ENCODE data around the gene RABGGTA.

Gene RABGGTA

DNA sequence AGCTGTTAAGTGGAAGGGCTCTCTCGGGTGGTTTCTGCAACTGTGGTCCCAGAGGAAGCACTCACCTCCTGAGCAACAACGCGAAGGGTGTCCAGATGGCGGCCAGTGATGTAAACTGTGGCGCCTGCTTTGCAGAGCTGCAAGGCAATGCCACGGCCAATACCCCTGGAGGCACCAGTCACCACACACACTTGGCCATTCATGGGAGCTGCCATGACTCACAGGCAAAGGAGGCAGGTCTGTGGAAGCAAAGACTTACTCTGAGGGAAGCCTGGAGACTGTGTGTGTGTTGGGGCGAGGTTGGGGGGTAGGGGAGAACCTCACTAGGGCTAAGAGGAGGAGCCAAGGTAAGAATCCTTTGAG lies 27.5 kb upstream of the RABGGTA start:
- Histone ChIP-seq H3K4me2 (ENCODE audit: low read depth, low read length) (peak overlapping the region; percentile 70), H3K9me3 (replicated peaks; ENCODE audit: insufficient read depth, low read length) (no peaks in the 10 kb centered on the region), H3K9me2 (replicated peaks; ENCODE audit: insufficient read depth, low read length) (no peaks in the 10 kb centered on the region), H3K36me3 (replicated peaks; ENCODE audit: insufficient read depth, low read length) (no peaks in the 10 kb centered on the region), H3K9ac (ENCODE audit: low read length) (peak overlapping the region; percentile 75), H3K27ac (ENCODE audit: low read length) (peak overlapping the region; percentile 60; the same call in 1 of the 2 replicates), H3K4me1 (ENCODE audit: low read length) (0 out of 2 replicates have a peak, but pooled peaks cover 5% of the 10 kb centered on the region), H3K4me3 (ENCODE audit: low read length) (peak overlapping the region; percentile 82), H3F3A (ENCODE audit: insufficient read depth, low read length) (no peaks in the 10 kb centered on the region), H3K79me2 (ENCODE audit: low read length) (peaks cover 22% of the 10 kb centered on the region), H4K20me1 (ENCODE audit: insufficient read depth, low read length) (no peaks in the 10 kb centered on the region), H2AFZ (ENCODE audit: low read length) (0 out of 2 replicates have a peak overlapping the region, but pooled peaks have one; percentile 82), H3K27me3 (replicated peaks; ENCODE audit: insufficient read depth, low read length) (no peaks in the 10 kb centered on the region)
- no peak for DNase-seq
- TF ChIP-seq, protein P1, sequence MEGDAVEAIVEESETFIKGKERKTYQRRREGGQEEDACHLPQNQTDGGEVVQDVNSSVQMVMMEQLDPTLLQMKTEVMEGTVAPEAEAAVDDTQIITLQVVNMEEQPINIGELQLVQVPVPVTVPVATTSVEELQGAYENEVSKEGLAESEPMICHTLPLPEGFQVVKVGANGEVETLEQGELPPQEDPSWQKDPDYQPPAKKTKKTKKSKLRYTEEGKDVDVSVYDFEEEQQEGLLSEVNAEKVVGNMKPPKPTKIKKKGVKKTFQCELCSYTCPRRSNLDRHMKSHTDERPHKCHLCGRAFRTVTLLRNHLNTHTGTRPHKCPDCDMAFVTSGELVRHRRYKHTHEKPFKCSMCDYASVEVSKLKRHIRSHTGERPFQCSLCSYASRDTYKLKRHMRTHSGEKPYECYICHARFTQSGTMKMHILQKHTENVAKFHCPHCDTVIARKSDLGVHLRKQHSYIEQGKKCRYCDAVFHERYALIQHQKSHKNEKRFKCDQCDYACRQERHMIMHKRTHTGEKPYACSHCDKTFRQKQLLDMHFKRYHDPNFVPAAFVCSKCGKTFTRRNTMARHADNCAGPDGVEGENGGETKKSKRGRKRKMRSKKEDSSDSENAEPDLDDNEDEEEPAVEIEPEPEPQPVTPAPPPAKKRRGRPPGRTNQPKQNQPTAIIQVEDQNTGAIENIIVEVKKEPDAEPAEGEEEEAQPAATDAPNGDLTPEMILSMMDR (IDR thresholded peaks at IDR 0.05; ENCODE audit: low read length), result no peak
- TF ChIP-seq EZH2 (optimal IDR thresholded peaks at IDR 0.05; ENCODE audit: low read depth, low read length) (no peak), EZH2phosphoT487 (IDR thresholded peaks at IDR 0.05; ENCODE audit: low read length) (no peak)

DNA sequence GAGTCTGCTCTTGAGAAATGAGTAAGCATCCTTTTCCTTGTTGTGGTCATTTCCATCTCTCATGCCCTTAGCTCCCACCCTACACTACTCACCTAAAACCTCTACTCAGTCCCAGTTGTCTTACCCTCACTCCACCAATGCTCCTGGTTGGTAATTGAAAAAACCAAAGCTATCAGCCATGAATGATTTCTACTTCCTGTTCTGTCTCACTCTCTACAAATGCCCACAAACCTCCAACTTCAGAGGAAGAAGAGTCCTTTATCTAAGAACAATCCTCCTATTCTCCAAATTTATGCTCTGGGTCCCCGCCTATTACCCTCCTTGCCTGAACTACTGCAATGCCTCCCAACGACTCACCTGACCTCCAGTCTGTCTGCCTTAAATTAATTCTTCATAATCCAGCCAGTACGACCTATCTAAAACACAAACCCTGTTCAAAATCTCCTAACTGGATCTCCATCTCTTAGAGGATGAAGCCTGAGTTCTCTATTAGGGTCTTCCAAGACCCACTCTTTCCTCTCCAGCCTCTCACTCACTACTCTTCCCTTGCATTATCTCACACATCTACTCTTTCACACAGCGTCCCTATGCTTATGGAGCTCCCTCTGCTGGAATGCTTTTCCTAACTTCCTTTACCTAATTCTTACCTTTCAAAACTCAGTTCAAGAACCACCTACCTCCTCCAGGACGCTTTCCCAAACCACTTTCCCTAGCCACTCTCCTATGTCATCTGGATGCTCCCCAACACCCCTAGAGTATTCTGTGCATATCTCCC lies 26.0 kb upstream of the RABGGTA start:
- Histone ChIP-seq H3K9me2 (replicated peaks; ENCODE audit: insufficient read depth, low read length) (no peaks in the 10 kb centered on the region), H3K4me2 (ENCODE audit: low read depth, low read length) (no peak overlapping the region), H3K27ac (ENCODE audit: low read length) (no peak overlapping the region), H3K9me3 (replicated peaks; ENCODE audit: insufficient read depth, low read length) (no peaks in the 10 kb centered on the region), H3K4me1 (ENCODE audit: low read length) (0 out of 2 replicates have a peak, but pooled peaks cover 5% of the 10 kb centered on the region), H3F3A (ENCODE audit: insufficient read depth, low read length) (no peaks in the 10 kb centered on the region), H2AFZ (ENCODE audit: low read length) (no peak overlapping the region), H3K36me3 (replicated peaks; ENCODE audit: insufficient read depth, low read length) (no peaks in the 10 kb centered on the region), H3K4me3 (ENCODE audit: low read length) (no peak overlapping the region), H3K27me3 (replicated peaks; ENCODE audit: insufficient read depth, low read length) (no peaks in the 10 kb centered on the region), H3K9ac (ENCODE audit: low read length) (no peak overlapping the region), H3K79me2 (ENCODE audit: low read length) (peaks cover 22% of the 10 kb centered on the region), H4K20me1 (ENCODE audit: insufficient read depth, low read length) (no peaks in the 10 kb centered on the region)
- TF ChIP-seq, protein P1 (IDR thresholded peaks at IDR 0.05; ENCODE audit: low read length), result no peak
- TF ChIP-seq EZH2 (optimal IDR thresholded peaks at IDR 0.05; ENCODE audit: low read depth, low read length), result no peak
- DNase-seq, result no peak

DNA sequence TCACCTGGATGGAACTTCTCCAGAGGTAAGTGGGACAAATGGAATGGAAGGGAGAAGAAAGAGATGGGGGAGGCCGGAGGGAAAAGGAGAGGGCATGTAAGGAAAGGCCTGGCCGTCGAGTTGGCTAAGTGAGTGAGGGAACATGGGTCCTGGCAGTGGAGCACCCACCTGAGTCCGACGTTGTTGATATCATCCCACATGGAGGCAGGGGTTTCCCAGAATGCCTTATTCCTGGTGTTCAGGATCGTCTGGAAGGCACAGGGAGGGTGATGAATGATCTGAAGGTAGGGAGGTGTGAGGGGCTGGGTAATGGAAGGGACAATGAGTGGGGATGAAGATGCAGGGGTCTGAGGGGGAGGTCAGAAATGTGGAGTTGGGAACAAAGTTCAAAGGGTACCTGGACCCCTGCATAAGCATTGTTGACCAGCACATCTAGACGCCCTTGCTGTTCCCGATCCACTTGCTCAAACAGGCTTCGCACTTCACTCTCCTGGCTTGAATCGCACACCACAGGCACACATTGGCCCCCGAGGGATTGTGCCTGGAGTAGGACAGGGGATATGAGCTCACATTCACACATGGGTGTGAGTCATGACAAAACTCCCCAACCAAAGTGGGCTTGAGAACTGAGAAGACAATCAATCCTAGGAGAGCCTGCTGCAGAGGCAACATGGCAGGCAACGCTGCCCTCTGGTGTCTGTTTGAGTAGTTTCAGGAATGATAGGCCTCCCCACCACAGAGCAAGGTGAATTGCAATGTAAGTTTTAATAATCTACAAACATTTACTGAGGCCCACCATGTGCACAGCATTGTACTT lies 25.2 kb upstream of the RABGGTA start:
- peak; percentile 36 for DNase-seq
- no peaks in the 10 kb centered on the region for H3K36me3 ChIP-seq (replicated peaks; ENCODE audit: insufficient read depth, low read length)
- no peak overlapping the region for H3K9ac ChIP-seq (ENCODE audit: low read length)
- no peak for TF ChIP-seq EZH2phosphoT487 (IDR thresholded peaks at IDR 0.05; ENCODE audit: low read length)
- TF ChIP-seq, protein P1 (IDR thresholded peaks at IDR 0.05; ENCODE audit: low read length), result peak; percentile 64
- no peaks in the 10 kb centered on the region for H3K9me3 ChIP-seq (replicated peaks; ENCODE audit: insufficient read depth, low read length)
- H3K27ac ChIP-seq (ENCODE audit: low read length), result no peak overlapping the region
- no peaks in the 10 kb centered on the region for H4K20me1 ChIP-seq (ENCODE audit: insufficient read depth, low read length)
- H3K4me3 ChIP-seq (ENCODE audit: low read length), result no peak overlapping the region
- no peaks in the 10 kb centered on the region for H3K27me3 ChIP-seq (replicated peaks; ENCODE audit: insufficient read depth, low read length)
- no peak overlapping the region for H2AFZ ChIP-seq (ENCODE audit: low read length)
- H3K4me1 ChIP-seq (ENCODE audit: low read length), result 0 out of 2 replicates have a peak, but pooled peaks cover 5% of the 10 kb centered on the region
- no peaks in the 10 kb centered on the region for H3F3A ChIP-seq (ENCODE audit: insufficient read depth, low read length)
- peaks cover 22% of the 10 kb centered on the region for H3K79me2 ChIP-seq (ENCODE audit: low read length)
- H3K9me2 ChIP-seq (replicated peaks; ENCODE audit: insufficient read depth, low read length), result no peaks in the 10 kb centered on the region
- H3K4me2 ChIP-seq (ENCODE audit: low read depth, low read length), result no peak overlapping the region
